DND-41 (cell line): ENCODE measurements around the gene ZNF136.

Experiments used
- CTCF ChIP-seq: IDR thresholded peaks from 2 replicates; pipeline ENCODE4 v1.5.1; 2012; ENCODE audit warnings: borderline replicate concordance, low read length, moderate library complexity, mild to moderate bottlenecking; ENCODE audit not compliant: poor library complexity, severe bottlenecking; ENCODE audit errors: extremely low read depth
- EZH2 ChIP-seq: IDR thresholded peaks from 3 replicates; pipeline ENCODE4 v1.6.1; 2012; ENCODE audit warnings: borderline replicate concordance, low read depth, mild to moderate bottlenecking, moderate library complexity, low read length, inconsistent platforms; ENCODE audit not compliant: severe bottlenecking

GRCh38 chr19:12208221-12208620, 45.3 kb downstream of the ZNF136 start:
- TF ChIP-seq CTCF (no peak), EZH2 (no peak)
